Measurements from ENCODE around the gene BGN.

Gene BGN

GRCh38 chrX:153485396-153486080, 9.2 kb upstream of the BGN start:
- no peak for DNase-seq (ENCODE audit: low spot score)

DNA sequence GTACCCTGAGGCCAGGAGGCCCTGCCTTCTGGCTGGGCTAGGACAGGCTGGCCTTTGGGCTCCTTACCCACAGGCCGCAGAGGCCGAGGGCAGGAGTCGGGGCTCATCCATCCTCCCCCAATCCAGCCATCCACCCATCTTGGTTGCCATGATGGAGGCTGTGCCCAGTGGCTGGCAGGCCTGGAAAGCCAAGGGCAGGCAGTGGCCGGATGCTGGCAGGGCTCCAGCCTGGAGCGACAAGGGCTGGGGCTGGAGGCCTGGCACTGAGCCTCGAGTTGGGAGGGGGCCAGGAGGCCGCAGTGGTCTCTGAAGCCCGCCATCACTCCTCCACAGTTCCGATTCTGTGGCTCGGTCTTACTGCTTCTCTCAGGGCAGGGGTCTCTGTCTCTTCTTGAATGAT, 8.6 kb upstream of the BGN start:
- no peak for DNase-seq (ENCODE audit: low spot score)

DNA sequence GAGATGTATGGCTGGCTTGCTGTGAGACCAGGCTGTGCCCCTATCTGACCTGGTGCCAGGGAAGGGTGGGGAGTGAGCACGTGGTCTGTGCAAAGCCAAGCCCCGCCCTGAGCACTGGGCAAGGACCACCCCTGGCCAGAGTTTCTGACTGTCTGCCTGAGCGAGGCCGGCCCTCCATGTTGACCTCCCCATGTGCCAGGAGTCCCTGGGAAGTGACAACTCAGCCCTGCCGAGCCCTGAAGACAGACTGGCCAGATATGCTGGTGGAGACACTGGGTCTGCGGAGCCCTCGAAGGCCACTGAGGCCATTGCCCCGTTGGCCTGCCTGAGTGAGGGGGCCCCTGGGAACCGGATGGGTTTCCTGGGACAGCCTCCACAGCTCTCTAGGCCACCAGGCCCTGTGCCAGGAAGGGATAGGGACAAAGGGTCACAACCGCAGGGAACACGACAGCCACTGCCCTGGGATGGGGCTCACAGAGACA, 7.1 kb upstream of the BGN start:
- no peak for DNase-seq (ENCODE audit: low spot score)

- no peak for DNase-seq (ENCODE audit: low spot score)
These were observed 6.4 kb upstream of the BGN start for GRCh38 chrX:153488231-153488914.

DNA sequence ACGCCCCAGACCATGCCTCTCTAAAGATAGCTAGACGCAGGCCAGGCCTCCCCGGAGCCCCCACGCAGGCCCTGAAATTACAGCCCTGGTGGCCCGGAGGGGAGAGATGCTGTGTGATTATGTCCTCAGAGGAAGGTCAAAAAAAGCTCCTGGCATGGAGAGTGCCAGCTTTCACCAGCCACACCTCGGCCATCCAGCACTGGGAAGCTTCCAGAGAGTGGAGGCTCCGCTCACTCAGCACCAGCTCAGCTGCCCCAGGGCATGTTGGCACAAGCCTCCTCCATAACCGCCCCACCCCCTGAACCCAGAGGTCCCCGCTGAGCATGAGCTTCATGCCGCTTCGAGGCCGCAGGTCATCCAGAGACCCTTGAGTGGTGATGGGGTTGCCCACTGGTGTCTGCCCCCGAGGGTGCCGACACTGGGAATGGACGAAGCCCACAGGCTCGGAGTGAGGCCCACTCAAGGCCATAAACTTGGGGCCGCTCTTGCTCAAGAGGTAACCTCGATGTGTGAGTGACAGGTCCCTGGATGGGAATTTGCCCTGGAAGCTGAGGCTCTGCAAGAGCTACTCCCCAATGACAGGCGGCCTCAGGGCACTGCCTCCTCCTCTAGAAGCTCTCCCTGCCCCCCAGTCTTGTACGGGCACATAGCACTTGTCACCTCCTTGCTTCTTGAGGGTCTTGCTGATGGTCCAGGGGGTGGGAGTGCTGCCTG, 4.4 kb upstream of the BGN start:
- DNase-seq (ENCODE audit: low spot score), result no peak

DNA sequence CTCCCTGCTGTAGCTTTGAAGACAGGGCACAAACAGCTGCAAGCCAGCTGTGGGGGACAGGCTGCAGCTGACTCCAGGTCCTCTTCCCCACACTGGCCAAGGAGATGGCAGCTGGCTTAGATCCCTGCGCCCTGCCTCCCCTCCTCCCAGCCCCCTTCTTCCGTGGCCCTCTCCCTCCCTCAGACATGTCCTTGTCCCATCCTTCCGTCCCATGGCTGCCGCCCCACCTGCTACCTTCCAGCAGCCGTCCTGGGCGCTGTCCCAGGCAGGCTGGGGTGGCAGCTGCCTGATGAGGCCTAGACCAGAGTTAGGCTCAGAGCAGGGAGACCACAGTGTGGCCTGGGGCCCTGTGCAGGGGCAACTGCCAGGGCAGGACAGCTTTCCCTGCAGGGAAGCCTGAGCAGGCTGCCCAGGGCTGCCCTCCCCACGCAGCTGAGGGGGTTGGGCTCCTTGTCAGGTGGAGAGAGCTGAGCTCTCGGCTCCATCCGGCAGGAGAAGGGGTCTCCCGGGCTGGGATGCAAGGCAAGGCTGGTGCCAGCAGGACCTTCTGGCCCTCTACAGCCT, 3.3 kb upstream of the BGN start:
- DNase-seq (ENCODE audit: low spot score), result no peak

DNA sequence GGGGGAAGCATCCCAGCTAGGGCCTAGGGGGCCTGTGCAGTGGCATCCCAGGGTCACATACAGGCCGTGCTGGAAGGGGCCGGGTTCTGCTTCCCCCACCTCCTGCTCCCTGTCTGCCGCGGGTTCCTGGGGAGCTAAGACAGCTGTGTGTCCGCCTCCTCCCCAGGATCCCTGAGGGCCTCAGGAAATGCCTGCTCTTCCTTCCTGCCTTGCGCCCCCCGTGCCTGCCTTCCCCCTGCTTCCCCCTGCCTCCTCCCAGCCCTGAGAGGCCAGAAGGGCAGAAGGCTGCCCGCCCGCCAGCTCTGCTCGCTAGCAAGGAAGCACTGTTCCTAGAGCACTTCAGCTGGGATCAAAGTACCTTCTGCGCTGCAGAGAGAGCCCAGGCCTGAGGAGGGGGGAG, 2.9 kb upstream of the BGN start:
- DNase-seq (ENCODE audit: low spot score), result no peak

- no peak for DNase-seq (ENCODE audit: low spot score)
These were observed 2.2 kb upstream of the BGN start for GRCh38 chrX:153492543-153492942.

GRCh38 chrX:153493085-153493484, 1.7 kb upstream of the BGN start:
- no peak for DNase-seq (ENCODE audit: low spot score)

GRCh38 chrX:153494061-153494460, 719 bp upstream of the BGN start:
- DNase-seq (ENCODE audit: low spot score), result no peak

DNA sequence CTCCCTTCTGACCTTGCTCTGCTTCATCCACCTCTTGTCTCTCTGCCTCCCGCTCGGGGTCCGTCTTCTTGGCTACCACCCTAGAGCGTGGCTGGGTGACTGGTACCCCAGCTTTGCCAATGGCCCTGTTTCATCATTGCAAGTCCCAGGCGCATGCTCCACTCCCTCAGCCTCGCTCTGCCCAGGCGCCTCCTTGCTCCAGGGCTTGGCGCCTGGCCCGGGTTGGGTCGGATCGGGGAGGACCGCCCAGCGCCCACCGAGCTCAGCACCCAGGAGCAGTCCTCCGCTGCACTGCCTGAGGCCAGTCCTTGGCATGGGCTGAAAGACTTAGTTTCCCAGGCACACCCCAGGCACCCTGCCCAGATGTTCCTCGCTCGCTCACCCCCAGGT, 577 bp downstream of the BGN start:
- no peak for DNase-seq (ENCODE audit: low spot score)

DNA sequence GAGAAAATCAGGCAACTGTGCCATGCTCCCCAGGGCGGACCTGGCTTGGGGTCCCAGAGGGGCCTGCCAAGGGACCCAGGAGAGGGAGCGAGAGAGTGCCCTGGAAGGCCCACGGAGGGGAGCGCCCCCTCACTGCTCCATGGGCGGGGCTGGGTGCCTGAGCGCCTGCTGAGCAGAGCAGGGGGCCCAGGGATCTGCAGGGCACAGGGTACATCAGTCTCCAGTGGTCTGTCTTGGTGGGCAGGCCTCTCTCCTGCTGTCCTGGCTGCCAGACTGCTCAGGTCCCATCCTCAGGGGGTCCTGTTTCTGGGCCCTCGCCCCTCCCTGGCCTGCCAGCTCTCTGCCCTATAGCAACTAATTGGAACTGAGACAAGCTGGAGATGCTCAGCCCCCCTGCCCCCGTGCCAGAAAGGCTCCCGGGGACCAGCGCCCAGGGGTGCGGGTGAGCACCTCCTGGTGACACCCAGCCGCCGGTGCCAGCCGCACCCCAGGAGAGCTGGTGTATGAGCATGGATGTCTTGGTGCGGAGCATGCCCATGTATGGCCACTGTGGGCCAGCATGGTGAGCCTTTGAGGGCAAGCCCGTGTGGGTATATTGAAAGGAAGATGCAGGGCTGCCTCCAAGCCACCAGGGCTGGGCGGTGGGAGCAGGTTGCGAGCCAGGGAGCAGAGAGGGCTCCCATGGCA, 1.3 kb downstream of the BGN start:
- no peak for DNase-seq (ENCODE audit: low spot score)

DNA sequence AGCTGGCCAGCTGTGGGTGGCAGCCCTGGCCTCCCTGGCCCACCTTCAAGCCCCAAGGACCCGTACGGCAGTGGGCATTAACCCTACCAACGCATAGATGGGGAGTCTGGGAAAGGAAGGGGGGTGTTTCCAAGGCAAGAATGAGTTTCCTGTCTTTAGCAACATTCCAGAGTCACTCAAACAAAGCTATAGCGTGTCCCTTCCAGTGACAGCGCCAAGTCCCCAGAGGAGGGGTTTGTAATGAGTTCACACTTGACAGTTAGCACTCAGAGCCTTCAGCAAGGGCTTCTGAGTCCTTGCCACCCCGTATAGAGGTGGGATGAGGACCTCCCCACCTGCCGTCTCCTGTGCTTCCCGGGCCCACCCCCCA, 1.8 kb downstream of the BGN start:
- DNase-seq (ENCODE audit: low spot score), result no peak

GRCh38 chrX:153498453-153498852, 3.7 kb downstream of the BGN start:
- no peak for DNase-seq (ENCODE audit: low spot score)

DNA sequence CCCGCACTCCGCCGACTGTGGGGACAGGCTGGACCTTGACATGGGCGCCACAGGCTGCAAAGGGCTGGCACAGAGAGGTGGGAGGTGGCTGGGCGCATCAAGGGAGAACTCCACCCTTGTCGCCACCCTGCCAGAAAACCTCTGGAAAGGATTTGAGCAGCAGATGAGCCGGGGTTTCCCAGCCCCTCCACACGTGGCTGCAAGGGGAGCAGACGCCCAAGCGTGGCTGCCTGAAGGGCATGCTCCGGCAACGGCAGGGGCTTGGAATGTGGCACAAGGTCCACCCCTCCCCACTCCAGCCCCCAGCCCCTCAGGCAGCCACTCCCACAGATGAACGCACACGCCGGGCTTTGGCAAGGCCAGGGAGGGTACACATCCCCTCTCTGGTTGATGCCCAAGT, 4.6 kb downstream of the BGN start:
- DNase-seq (ENCODE audit: low spot score), result no peak

DNA sequence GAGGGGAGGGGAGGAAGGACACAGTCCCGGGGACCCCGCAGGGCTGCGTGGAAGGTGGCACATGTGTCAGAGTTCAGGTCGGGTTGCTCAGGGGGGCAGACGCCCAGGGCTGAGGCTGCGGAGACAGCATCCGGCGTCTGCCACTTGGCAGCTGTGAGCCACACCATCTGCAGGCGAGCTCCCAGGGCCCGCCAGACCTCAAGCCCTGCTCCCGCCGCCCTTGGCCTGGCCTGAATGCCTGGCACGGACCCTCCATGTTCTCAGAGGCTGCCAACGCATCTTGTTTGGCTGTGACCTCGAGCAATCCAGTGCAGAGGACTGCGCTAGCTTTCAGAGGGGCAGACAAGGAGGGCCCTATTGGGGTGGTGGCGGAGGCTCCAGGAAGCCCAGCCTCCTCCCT, 5.1 kb downstream of the BGN start:
- no peak for DNase-seq (ENCODE audit: low spot score)

GRCh38 chrX:153500676-153501280, 6.0 kb downstream of the BGN start:
- DNase-seq (ENCODE audit: low spot score), result no peak

- DNase-seq (ENCODE audit: low spot score), result no peak
These were observed 6.8 kb downstream of the BGN start for GRCh38 chrX:153501530-153501929.

DNA sequence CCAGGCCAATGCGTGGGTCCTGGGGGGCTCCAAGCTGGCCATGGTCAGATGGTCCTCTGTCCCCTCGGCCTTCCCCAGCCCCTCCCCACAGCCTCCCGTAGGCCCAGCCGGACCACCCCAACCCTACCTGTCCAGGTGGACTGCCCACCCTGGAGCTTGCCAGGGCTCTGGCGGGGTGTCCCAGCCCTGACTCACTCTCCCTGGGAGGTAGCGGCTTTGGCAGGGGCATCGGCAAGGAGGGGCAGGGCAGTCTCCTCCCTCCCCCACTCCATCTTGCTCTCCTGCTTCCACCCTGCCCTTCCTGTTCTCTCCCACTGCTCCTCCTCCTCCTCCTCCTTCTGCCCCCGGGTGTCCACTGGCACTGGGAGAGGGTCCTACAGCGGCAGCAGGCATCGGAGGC, 7.4 kb downstream of the BGN start:
- no peak for DNase-seq (ENCODE audit: low spot score)

DNA sequence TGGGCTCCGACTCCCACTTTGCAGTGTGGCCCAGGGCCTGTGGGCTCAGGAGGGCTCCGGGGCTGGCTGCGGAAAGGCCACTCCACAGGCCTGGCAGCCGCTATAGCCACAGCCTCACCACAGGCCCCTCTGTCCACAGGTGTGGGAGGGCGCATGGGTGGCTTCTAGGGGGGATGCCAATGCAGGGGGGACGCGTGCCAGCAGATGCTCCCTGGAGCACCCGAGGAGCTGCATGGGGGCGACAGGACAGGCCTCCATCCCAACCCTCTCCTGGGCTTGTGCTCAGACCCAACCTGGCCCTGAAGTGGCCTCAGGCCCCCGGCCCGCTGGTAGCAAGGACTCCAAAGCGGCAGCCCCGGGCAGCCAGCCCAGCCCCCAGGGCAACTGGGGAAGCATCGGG, 8.0 kb downstream of the BGN start:
- no peak for DNase-seq (ENCODE audit: low spot score)

- no peak for DNase-seq (ENCODE audit: low spot score)
These were observed 9.8 kb downstream of the BGN start for GRCh38 chrX:153504445-153505016.

GRCh38 chrX:153505361-153505760, 10.6 kb downstream of the BGN start:
- DNase-seq (ENCODE audit: low spot score), result no peak
